HepG2 (cell line): Measurements from ENCODE around the gene BBIP1. TPM values are rescaled to one million over a fixed set of nuclear protein-coding genes. Genes with fewer than 3 reads are reported as not detected.
A peak's percentile ranks its signal among the peaks of the same experiment; 100 is the strongest.

Experiments used
- ARID5B ChIP-seq: IDR thresholded peaks from 2 replicates; pipeline ENCODE4 v1.4.0; 2020; ENCODE audit warnings: mild to moderate bottlenecking, missing genetic modification reagents
- ATF3 ChIP-seq: sonication (generic); formaldehyde crosslinking; IDR thresholded peaks from 2 replicates; pipeline ENCODE4 v1.4.0; 2020; ENCODE audit warnings: missing genetic modification reagents
- EP300 ChIP-seq, 3 experiments: sonication (generic) in 1 of 3; formaldehyde crosslinking in 1 of 3; IDR thresholded peaks; 2 replicates each; pipeline versions ENCODE4 v1.5.1 to v1.6.1; 2011 to 2020; ENCODE audit warnings: low read depth in 2 of 3, low read length in 2 of 3, borderline replicate concordance in 1 of 3, improper control_type of control experiment in 1 of 3, mild to moderate bottlenecking in 1 of 3, missing genetic modification reagents in 1 of 3, moderate library complexity in 1 of 3
- FOSL2 ChIP-seq: sonication (generic); formaldehyde crosslinking; IDR thresholded peaks from 2 replicates; pipeline ENCODE4 v1.4.0; 2020; ENCODE audit warnings: missing genetic modification reagents
- FOXA3 ChIP-seq: IDR thresholded peaks from 2 replicates; pipeline ENCODE4 v1.6.1; 2016; ENCODE audit warnings: missing genetic modification reagents, missing compliant biosample characterization
- GATAD2A ChIP-seq: IDR thresholded peaks from 2 replicates; pipeline ENCODE4 v1.6.1; 2016
- KAT2B ChIP-seq: fragments of 150-350 bp; IDR thresholded peaks from 2 replicates; pipeline ENCODE4 v1.6.1; 2014; ENCODE audit warnings: low read depth, low read length, borderline replicate concordance
- KAT8 ChIP-seq: IDR thresholded peaks from 2 replicates; pipeline ENCODE4 v1.6.1; 2016; ENCODE audit warnings: missing genetic modification reagents, missing compliant biosample characterization
- NR1H2 ChIP-seq: sonication (generic); formaldehyde crosslinking; IDR thresholded peaks from 2 replicates; pipeline ENCODE4 v1.8.1; 2022; ENCODE audit warnings: low read depth, missing genetic modification reagents, borderline replicate concordance
- PAXIP1 ChIP-seq: sonication (generic); formaldehyde crosslinking; conservative IDR thresholded peaks from 2 replicates; pipeline ENCODE4 v1.4.0; 2020; ENCODE audit warnings: mild to moderate bottlenecking, missing genetic modification reagents, moderate library complexity
- RARA ChIP-seq: IDR thresholded peaks from 2 replicates; pipeline ENCODE4 v1.6.1; 2016; ENCODE audit warnings: missing genetic modification reagents, missing compliant biosample characterization
- SIX1 ChIP-seq: sonication (generic); formaldehyde crosslinking; IDR thresholded peaks from 2 replicates; pipeline ENCODE4 v1.4.0; 2020; ENCODE audit warnings: missing genetic modification reagents, borderline replicate concordance
- ZFP1 ChIP-seq: IDR thresholded peaks from 2 replicates; pipeline ENCODE4 v1.6.1; 2016
- ZFP36L1 ChIP-seq: sonication (generic); formaldehyde crosslinking; IDR thresholded peaks from 2 replicates; pipeline ENCODE4 v1.8.0; 2022; ENCODE audit warnings: mild to moderate bottlenecking, missing genetic modification reagents, moderate library complexity
- ZMYM3 ChIP-seq: sonication (generic); formaldehyde crosslinking; IDR thresholded peaks from 2 replicates; pipeline ENCODE4 v1.5.1; 2020; ENCODE audit warnings: mild to moderate bottlenecking, missing genetic modification reagents
- ZNF263 ChIP-seq: sonication (generic); formaldehyde crosslinking; IDR thresholded peaks from 2 replicates; pipeline ENCODE4 v1.4.0; 2020; ENCODE audit warnings: missing genetic modification reagents
- ZNF501 ChIP-seq: sonication (generic); formaldehyde crosslinking; IDR thresholded peaks from 2 replicates; pipeline ENCODE4 v1.5.1; 2020; ENCODE audit warnings: mild to moderate bottlenecking, moderate library complexity, missing genetic modification reagents
- polyA plus RNA-seq, 8 experiments: library from polyadenylated mRNA; depleted of rRNA in 3 of 8; stranded (reverse) in 7 of 8; unstranded in 1 of 8; fragments of >200 nt; fragmentation: Illumina TruSeq in 4 of 8; extraction: Trizol in 4 of 8; gene quantifications; 2 replicates each; pipeline versions ENCODE4 v1.2.1 to v1.2.3, GENCODE V29; 2011 to 2016; ENCODE audit warnings: low read depth in 4 of 8, missing spikeins in 1 of 8, mixed read lengths in 1 of 8; ENCODE audit not compliant: insufficient read depth in 1 of 8
- total RNA-seq, 5 experiments: library from RNA; depleted of rRNA; stranded (reverse); fragments of >200 nt; fragmentation: Illumina TruSeq; extraction: Trizol; gene quantifications; 2 replicates each; pipeline ENCODE4 v1.2.3, GENCODE V29; 2016; ENCODE audit warnings: low read depth in 1 of 5

The BBIP1 gene
- total and polyA plus RNA-seq, 2 of the 13 experiments (the other 11 are each of a cell fraction or from before 2014, with no cell fraction given): 18.3 to 24.1 TPM

GRCh38 chr10:110852255-110852896 is 66.6 kb downstream of the BBIP1 start (continued):
- TF ChIP-seq NR1H2 (CRISPR knock-in tag) (no peak), ATF3 (no peak), KAT2B (peak; percentile 7; the same call in 1 of the 2 replicates), FOSL2 (peak; percentile 91), SIX1 (CRISPR knock-in tag) (no peak), ZFP36L1 (CRISPR knock-in tag) (peak; percentile 45; the same call in 1 of the 2 replicates), GATAD2A (CRISPR knock-in tag) (peak; percentile 44; the same call in 1 of the 2 replicates), ZMYM3 (CRISPR knock-in tag) (0 out of 2 replicates have a peak, but pooled peaks have one; percentile 23), ZFP1 (CRISPR knock-in tag) (no peak), RARA (CRISPR knock-in tag) (peak; percentile 40; the same call in 1 of the 2 replicates), ZNF501 (CRISPR knock-in tag) (no peak), KAT8 (0 out of 2 replicates have a peak, but pooled peaks have one; percentile 49), PAXIP1 (CRISPR knock-in tag) (peak; percentile 57), EP300 (IDR thresholded peaks at IDR 0.05; ENCODE audit: low read depth in 2 of 2, low read length in 2 of 2) (0 out of 4 replicates have a peak, but pooled peaks of 1 of the 2 experiments have one; percentile 31), EP300 (CRISPR knock-in tag; IDR thresholded peaks at IDR 0.05; ENCODE audit: borderline replicate concordance) (no peak), ARID5B (CRISPR knock-in tag) (peak; percentile 65), ZNF263 (CRISPR knock-in tag) (peak; percentile 55; the same call in 1 of the 2 replicates), FOXA3 (peak; percentile 49; the same call in 1 of the 2 replicates)
